Uterus (tissue), 4 donors: Measurements from ENCODE around the gene INMT. TPM values are rescaled to one million over a fixed set of nuclear protein-coding genes. Genes with fewer than 3 reads are reported as not detected.

ENCODE experiments used
- DNase-seq, 2 donors: peaks; one replicate each; pipeline ENCODE4 v3.0.0-alpha.2; 2019 to 2020
- H3K27ac ChIP-seq, 2 donors: fragments of 200-600 bp; sonication (generic); 1 replicate in 1 of 2; 2 replicates in 1 of 2; pipeline ENCODE4 v1.5.1; 2016 to 2018
- H3K27me3 ChIP-seq, 2 donors: fragments of 200-600 bp; sonication (generic); one replicate each; pipeline ENCODE4 v1.5.1; 2018 to 2019; ENCODE audit warnings: control low read depth in 1 of 2
- H3K36me3 ChIP-seq, 2 donors: fragments of 200-600 bp; sonication (generic); one replicate each; pipeline ENCODE4 v1.5.1; 2019; ENCODE audit warnings: control low read depth in 1 of 2
- H3K4me1 ChIP-seq, 2 donors: fragments of 200-600 bp; sonication (generic); one replicate each; pipeline ENCODE4 v1.5.1; 2018 to 2019; ENCODE audit warnings: control low read depth in 1 of 2
- H3K4me3 ChIP-seq, 2 donors: fragments of 200-600 bp; sonication (generic); 1 replicate in 1 of 2; 2 replicates in 1 of 2; pipeline ENCODE4 v1.5.1; 2018 to 2019; ENCODE audit warnings: mild to moderate bottlenecking in 1 of 2
- H3K9me3 ChIP-seq, 2 donors: fragments of 200-600 bp; sonication (generic); one replicate each; pipeline ENCODE4 v1.5.1; 2019; ENCODE audit warnings: control low read depth in 1 of 2
- CTCF ChIP-seq, 4 experiments: fragments of 200-600 bp in 2 of 4; fragments of 450-650 bp in 2 of 4; sonication (generic) in 2 of 4; IDR thresholded peaks; one replicate each; pipeline ENCODE4 v1.5.1; 2016 to 2019; ENCODE audit warnings: antibody characterized with exemption in 4 of 4, mild to moderate bottlenecking in 2 of 4, moderate library complexity in 1 of 4
- POLR2A ChIP-seq, 2 donors: fragments of 450-650 bp; IDR thresholded peaks; one replicate each; pipeline ENCODE4 v1.6.1; 2016; ENCODE audit warnings: antibody characterized with exemption in 2 of 2, mild to moderate bottlenecking in 1 of 2, moderate library complexity in 1 of 2
- intact Hi-C: fragments of 100-400 bp; cut with DNase I; formaldehyde crosslinking; loops from one replicate; pipeline ENCODE4 v1.15.1; 2023; ENCODE audit warnings: low total_unique reads
- total RNA-seq, 4 donors: library from RNA; depleted of rRNA in 3 of 4; stranded (reverse); fragments of >200 nt in 3 of 4; gene quantifications; one replicate each; pipeline versions ENCODE4 v1.1.0 to v1.2.4, GENCODE V29; 2014 to 2023
- donor health status: DM: yes; HTN: yes; CAD: no.

The INMT gene
- total RNA-seq, 4 donors from 2014 or later, result 6.5 to 29.2 (median 20.0) TPM

- H3K27ac ChIP-seq, result no peak overlapping the region
- no peak for TF ChIP-seq POLR2A (IDR thresholded peaks at IDR 0.05)
- no peak for TF ChIP-seq CTCF (IDR thresholded peaks at IDR 0.05)
- DNase-seq, result no peak
- no peaks in the 10 kb centered on the region for H3K4me1 ChIP-seq
- no peak overlapping the region for H3K4me3 ChIP-seq
- no peaks in the 10 kb centered on the region for H3K27me3 ChIP-seq
- intact Hi-C loops, result no loop called here
- no peaks in the 10 kb centered on the region for H3K9me3 ChIP-seq
- no peaks in the 10 kb centered on the region for H3K36me3 ChIP-seq
Measured at GRCh38 chr7:30780941-30781340, 29.0 kb downstream of the INMT start.

- no peak overlapping the region for H3K4me3 ChIP-seq
- intact Hi-C loops, result no loop called here
- TF ChIP-seq POLR2A (IDR thresholded peaks at IDR 0.05) (no peak), CTCF (IDR thresholded peaks at IDR 0.05) (no peak)
- no peak for DNase-seq
- H3K36me3 ChIP-seq, result no peaks in the 10 kb centered on the region
- no peak overlapping the region for H3K27ac ChIP-seq
- no peaks in the 10 kb centered on the region for H3K9me3 ChIP-seq
- no peaks in the 10 kb centered on the region for H3K4me1 ChIP-seq
- no peaks in the 10 kb centered on the region for H3K27me3 ChIP-seq
Measured at GRCh38 chr7:30782690-30783089, 30.8 kb downstream of the INMT start.

- no peaks in the 10 kb centered on the region for H3K9me3 ChIP-seq
- TF ChIP-seq CTCF (IDR thresholded peaks at IDR 0.05), result no peak
- no peak for TF ChIP-seq POLR2A (IDR thresholded peaks at IDR 0.05)
- H3K4me1 ChIP-seq, result no peaks in the 10 kb centered on the region
- H3K36me3 ChIP-seq, result no peaks in the 10 kb centered on the region
- no peak overlapping the region for H3K4me3 ChIP-seq
- intact Hi-C loops, result no loop called here
- no peak overlapping the region for H3K27ac ChIP-seq
- no peak for DNase-seq
- H3K27me3 ChIP-seq, result no peaks in the 10 kb centered on the region
Measured at GRCh38 chr7:30785786-30786185, 33.9 kb downstream of the INMT start.

GRCh38 chr7:30787486-30787885 is 35.6 kb downstream of the INMT start:
- Histone ChIP-seq H3K4me3 (no peak overlapping the region), H3K27ac (no peak overlapping the region), H3K27me3 (no peaks in the 10 kb centered on the region), H3K4me1 (no peaks in the 10 kb centered on the region), H3K36me3 (no peaks in the 10 kb centered on the region), H3K9me3 (no peaks in the 10 kb centered on the region)
- intact Hi-C loops, result no loop called here
- DNase-seq, result no peak
- TF ChIP-seq CTCF (IDR thresholded peaks at IDR 0.05) (no peak), POLR2A (IDR thresholded peaks at IDR 0.05) (no peak)

GRCh38 chr7:30788640-30789333 is 36.9 kb downstream of the INMT start:
- H3K4me3 ChIP-seq, result no peak overlapping the region
- no peaks in the 10 kb centered on the region for H3K4me1 ChIP-seq
- H3K27me3 ChIP-seq, result no peaks in the 10 kb centered on the region
- no peaks in the 10 kb centered on the region for H3K36me3 ChIP-seq
- no peaks in the 10 kb centered on the region for H3K9me3 ChIP-seq
- TF ChIP-seq POLR2A (IDR thresholded peaks at IDR 0.05) (no peak), CTCF (IDR thresholded peaks at IDR 0.05) (no peak)
- DNase-seq, result no peak
- no peak overlapping the region for H3K27ac ChIP-seq
- intact Hi-C loops, result no loop called here
